ENCODE data around the gene PLEKHG7. TPM values are rescaled to one million over a fixed set of nuclear protein-coding genes. Genes with fewer than 3 reads are reported as not detected.

Gene PLEKHG7
- total and polyA plus RNA-seq, 2 of the 8 experiments (the other 6 are each of a cell fraction or from before 2014, with no cell fraction given), result not detected

DNA sequence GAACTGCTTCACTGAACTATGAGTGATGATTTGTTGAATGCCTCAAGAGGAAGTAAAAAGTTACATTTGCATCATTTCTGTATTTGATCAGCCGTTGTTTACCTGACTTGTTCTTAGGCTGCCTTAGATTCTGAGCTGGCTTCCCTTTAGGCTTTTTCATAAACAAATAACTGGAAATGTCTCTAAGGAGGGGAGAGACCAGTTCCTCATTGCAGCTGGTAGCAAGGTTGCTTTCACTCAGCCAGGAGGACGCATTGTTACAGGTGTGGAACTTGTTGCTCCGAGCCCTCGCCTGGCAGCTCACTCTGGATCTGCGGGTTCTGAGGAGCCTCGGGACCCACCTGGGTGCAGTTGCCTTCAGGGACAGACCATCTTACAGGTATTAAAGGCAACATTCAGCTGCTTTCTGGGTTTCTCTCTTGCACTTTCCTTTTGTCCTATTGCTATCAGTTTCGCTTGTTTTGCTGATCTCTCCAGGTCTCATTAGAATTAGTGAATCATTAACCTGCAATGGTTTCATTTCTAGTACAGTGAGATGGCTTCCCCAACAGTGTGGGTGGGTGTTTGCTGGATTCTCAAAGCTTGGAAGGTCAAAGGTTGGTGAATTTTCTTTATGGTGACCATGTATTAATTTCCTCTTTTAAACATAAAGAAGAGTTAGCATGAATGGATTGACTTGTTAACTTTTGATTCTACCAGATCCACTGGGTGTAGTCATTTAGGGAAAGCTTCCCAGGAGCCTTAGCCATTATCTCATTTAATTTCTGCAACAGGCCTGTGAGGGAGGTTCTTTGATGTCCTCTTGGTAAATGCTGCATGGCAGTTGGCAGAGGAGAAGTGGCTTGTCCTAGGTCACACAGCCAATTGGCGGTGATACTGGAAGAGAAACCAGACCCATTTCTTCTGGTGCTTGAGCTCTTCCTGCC lies at the start of gene PLEKHG7 (continued):
- TF ChIP-seq RBBP5 (IDR thresholded peaks at IDR 0.05; ENCODE audit: borderline replicate concordance, low read depth, low read length), result no peak
- TF ChIP-seq JUN (IDR thresholded peaks at IDR 0.05; ENCODE audit: low read depth, low read length), result no peak
- TF ChIP-seq HDAC2 (IDR thresholded peaks at IDR 0.05; ENCODE audit: borderline replicate concordance in 1 of 2, low read depth in 2 of 2, low read length in 2 of 2), result no peak
- TF ChIP-seq SIN3A (conservative IDR thresholded peaks at IDR 0.05 in 1 of 2, IDR thresholded peaks at IDR 0.05 in 1 of 2; ENCODE audit: low read depth in 1 of 2, low read length in 2 of 2), result no peak
- TF ChIP-seq TCF12 (IDR thresholded peaks at IDR 0.05; ENCODE audit: low read depth, low read length), result no peak
- TF ChIP-seq RNF2 (IDR thresholded peaks at IDR 0.05; ENCODE audit: borderline replicate concordance, low read depth, low read length, missing control alignments, poor library complexity, severe bottlenecking), result no peak
- TF ChIP-seq, protein P1, sequence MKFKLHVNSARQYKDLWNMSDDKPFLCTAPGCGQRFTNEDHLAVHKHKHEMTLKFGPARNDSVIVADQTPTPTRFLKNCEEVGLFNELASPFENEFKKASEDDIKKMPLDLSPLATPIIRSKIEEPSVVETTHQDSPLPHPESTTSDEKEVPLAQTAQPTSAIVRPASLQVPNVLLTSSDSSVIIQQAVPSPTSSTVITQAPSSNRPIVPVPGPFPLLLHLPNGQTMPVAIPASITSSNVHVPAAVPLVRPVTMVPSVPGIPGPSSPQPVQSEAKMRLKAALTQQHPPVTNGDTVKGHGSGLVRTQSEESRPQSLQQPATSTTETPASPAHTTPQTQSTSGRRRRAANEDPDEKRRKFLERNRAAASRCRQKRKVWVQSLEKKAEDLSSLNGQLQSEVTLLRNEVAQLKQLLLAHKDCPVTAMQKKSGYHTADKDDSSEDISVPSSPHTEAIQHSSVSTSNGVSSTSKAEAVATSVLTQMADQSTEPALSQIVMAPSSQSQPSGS (IDR thresholded peaks at IDR 0.05; ENCODE audit: low read length), result no peak
- TF ChIP-seq BRCA1 (IDR thresholded peaks at IDR 0.05; ENCODE audit: low read depth, low read length), result no peak
- no peak for TF ChIP-seq POU5F1 (IDR thresholded peaks at IDR 0.05; ENCODE audit: low read depth, low read length)

All from H1 (cell line).